Fibroblast of gingiva (primary cell): Measurements from ENCODE around the gene MLH1.
"Not testable (repeated sequence)": the region's sequence is repeated elsewhere in the genome, so short reads cannot be mapped to it uniquely, and the experiment has no call there.

Experiments used
- DNase-seq: peaks from one replicate; pipeline ENCODE4 v3.0.0-alpha.2; 2011; ENCODE audit warnings: low read depth

MLH1 gene

DNA sequence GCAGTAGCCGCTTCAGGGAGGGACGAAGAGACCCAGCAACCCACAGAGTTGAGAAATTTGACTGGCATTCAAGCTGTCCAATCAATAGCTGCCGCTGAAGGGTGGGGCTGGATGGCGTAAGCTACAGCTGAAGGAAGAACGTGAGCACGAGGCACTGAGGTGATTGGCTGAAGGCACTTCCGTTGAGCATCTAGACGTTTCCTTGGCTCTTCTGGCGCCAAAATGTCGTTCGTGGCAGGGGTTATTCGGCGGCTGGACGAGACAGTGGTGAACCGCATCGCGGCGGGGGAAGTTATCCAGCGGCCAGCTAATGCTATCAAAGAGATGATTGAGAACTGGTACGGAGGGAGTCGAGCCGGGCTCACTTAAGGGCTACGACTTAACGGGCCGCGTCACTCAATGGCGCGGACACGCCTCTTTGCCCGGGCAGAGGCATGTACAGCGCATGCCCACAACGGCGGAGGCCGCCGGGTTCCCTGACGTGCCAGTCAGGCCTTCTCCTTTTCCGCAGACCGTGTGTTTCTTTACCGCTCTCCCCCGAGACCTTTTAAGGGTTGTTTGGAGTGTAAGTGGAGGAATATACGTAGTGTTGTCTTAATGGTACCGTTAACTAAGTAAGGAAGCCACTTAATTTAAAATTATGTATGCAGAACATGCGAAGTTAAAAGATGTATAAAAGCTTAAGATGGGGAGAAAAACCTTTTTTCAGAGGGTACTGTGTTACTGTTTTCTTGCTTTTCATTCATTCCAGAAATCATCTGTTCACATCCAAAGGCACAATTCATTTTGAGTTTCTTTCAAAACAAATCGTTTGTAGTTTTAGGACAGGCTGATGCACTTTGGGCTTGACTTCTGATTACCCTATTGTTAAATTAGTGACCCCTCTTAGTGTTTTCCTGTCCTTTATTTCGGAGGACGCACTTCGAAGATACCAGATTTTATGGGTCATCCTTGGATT is at the start of gene MLH1:
MLH1 (plus strand) TSS at position 193 of the 958 bp plus-strand sequence; CDS start at position 223, 30 bp downstream.
- peak; percentile 100 for DNase-seq

DNA sequence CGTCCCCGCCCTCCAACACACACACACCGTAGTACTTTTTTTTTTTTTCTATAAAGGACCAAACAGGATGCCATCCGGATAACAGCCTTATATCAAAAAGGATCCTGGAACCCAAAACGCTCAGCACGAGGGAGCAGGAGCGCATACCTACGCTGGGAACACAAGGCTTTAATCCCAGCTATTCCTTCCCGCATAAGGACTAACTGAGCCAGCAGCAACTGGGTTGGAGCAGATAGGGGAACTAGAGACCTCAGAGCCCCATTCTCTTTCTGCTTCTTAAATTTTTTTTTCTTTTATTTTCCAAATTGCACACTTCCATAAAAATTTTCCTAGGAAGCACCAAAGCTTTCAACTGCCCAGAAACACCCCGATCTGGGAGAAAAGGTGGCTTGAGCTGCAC is 49.7 kb upstream of the MLH1 start:
- DNase-seq, result no peak

DNA sequence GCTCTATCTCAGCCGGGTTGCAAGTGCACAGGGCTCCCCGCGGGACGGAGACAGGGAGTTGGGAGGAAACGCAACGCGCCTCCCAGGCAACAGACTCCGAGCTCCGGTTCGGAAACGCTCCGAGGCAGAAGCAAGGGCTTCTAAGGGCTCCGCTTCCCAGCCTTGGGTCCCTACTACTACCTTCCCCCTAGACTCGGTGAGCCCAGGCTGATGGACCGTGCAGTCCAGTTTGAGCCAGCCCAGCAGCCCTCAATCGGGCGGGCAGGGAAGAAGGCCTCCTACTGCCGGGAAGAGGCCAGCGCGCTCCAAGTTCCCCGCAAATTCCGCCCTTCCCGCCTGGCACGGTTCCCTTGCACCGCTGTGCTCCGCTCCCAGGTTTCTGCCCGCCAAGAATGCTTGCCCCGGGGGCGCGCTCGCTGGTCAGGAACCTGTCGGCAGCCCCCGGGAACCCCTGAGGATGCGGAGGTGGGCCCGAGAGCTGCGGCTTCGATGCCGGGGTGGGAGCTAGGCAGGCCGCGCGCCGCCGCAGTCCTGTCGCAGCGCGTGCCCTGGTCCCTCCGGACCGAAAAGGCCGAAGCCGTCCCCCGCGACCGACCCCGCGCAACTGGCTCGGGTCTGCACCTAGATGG is 49.2 kb upstream of the MLH1 start:
- DNase-seq, result peak; percentile 56

DNA sequence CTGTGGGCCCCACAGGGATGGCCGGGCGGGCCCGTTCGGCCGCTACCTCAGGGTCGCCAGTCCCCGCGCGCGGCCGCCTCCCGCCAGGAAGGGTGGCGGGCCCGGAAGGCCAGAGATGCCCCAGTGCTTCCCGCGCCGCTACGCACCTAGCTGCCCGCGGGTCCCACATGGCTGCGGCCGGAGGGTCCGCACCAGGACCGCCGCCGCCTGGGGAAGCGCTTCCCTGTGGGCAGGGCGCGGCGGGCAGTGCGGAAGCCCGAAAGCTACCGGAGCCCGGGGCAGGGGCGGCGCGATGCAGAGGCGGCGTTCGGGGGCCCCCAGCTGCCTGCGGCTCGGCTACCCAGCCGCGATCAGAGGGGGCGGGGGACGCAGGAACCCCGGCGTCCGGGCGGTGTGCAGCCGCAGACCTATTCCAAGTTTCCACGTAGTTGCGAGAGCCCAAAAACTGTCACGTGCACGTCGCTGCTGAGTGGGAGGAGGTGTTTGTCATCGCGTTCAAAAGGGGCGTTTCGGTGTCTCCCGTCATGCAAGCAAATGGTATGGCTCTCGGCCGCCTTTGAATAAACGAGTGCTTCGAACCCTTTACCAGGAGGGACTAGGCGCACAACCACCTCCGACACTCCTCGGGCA is 48.6 kb upstream of the MLH1 start, which contains the start of gene TRANK1:
TRANK1 (minus strand) TSS at position 414 of the 630 bp plus-strand sequence; CDS start at position 169, 245 bp downstream.
- peak; percentile 69 for DNase-seq

DNA sequence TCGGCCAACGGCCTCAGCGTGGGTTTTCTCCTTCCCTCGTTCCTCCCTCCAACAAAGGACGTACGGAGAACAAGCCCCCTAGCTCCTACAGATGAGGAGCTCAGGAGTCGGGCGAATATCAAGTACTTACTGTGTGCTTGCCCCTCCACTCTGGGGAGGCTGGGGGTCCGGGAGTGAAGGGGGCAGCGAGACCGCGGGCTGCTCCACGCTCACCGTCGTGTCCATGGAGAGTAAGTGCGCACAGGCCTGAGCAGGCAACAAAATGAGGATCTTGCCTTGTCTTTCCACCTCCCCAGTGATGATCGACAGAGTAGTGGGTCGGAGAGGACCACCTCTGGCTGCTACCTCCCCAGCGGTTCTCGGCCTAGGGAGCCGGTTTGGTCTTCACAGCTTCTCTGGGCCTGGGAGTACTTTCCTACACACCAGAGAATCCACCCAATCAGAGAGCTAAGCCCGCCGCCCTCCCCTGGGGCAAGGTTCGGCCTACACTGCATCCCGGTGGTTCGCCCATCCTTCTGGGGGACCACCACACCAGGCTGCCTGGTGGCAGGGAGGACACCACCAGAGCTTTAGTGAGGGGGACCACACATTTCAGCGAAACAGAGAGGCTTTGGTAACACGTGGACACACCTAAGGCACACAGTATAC is 47.9 kb upstream of the MLH1 start:
- no peak for DNase-seq

DNA sequence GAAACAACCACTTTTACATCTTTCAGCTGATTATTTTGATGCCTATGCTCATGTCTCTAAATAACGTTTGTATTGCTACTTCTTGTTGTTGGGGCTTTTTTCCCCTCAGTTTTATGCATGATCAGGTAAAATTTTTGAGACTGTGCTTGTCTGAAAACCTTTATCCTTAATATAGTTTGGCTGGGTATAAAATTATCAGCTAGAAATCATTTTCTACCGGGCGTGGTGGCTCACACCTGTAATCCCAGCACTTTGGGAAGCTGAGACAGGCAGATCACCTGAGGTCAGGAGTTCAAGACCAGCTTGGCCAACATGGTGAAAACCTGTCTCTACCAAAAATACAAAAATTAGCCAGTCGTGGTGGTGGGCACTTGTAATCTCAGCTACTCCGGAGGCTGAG is 45.5 kb upstream of the MLH1 start:
- not testable (repeated sequence) for DNase-seq

DNA sequence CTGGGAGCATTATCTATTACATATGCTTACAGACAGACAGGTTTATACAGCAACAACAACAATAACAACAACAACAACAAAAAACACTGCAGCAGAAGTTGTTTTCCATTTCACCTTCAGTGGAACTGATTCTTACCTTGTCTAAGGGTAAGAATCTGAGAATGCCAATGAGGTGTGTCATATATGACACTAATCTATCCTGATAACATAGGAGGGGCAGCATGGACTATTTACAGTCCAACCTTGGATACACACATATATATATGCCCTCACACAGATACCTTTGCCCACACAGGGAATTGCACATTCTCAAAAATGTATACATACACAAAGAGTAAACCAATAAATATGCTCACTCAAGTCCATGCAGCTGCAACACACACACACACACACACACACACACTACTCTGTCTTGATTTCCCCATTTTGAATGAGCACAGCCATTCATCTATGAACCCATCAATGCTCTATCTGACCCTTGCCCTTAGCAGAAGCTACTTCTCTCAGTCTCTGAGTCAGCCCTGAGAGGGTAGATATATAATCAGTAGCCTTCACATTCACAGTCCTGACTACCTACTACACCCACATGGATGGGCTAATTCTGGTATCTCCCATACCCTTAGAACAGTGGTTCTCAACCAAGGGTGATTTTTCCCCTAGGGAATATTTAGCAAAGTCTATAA is 38.7 kb upstream of the MLH1 start:
- no peak for DNase-seq

DNA sequence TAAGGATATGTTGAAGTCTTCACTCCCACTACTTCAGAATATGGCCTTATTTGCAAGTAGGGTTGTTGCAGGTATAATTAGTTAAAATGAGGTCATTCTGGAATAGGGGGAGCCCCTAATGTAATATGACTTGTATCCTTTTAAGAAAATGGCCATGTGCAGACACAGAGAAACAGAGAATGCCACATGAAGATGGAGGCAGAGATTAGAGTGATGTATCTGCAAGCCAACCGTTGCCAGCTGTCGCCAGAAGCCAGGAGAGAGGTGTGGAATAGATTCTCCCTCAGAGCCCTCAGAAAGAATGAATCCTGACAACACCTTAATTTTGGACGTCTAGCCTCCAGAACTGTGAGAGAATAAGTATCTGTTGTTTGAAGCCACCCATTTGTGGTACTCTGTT is 37.2 kb upstream of the MLH1 start:
- no peak for DNase-seq

DNA sequence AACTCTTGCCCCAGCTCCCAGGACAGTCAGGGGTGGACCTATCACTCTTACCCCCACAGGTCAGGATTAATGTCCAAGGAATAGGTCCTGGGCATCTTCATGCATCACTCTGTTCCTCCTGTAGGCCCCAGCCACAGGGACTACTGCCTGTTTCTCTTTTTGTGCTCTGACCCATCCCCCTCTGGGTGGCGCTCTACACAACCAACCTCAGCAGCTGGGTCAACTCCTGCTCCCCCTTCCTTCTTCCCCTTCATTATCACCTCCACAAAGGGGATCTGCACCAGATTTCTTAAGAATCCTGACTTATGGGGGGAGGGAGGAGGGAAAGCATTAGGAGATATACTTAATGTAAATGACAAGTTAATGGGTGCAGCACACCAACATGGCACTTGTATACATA is 36.3 kb upstream of the MLH1 start:
- DNase-seq, result no peak

DNA sequence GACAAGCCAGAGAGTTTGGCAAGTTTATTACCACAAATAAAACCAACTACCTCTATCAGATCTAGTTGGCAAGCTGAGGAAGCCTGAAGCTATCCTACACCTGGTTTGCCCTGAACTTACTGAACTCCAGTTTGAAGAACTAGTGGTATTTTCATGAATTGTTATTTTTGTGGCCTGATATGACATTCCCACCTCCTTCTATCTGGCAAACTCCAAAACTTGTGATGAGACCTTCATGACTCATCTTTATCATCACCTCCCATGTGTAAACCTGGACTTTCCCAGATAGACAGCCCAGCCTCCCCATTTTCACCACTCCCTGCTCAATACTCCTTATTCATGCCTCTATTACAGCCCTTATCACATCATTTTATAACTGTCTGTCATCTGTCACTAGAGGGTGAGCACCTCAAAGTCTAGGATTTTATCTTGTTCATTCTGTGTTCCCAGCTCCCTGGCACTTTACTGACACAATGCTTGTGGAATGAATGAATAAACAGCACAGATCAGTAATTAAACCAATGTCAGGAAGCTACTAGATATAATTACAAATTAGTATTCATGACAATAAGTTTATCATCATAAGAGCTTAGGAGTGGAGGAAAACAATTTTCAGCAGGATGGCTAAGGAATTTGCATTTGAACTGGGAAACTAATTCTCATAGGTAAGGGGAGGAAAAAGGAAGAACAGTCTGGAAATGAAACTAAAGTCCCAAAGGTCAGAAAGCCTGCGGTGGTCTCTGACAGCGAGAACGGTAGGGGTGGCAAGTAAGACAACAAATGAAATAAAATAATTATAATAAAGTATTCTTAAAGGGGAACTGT is 35.2 kb upstream of the MLH1 start:
- DNase-seq, result no peak

DNA sequence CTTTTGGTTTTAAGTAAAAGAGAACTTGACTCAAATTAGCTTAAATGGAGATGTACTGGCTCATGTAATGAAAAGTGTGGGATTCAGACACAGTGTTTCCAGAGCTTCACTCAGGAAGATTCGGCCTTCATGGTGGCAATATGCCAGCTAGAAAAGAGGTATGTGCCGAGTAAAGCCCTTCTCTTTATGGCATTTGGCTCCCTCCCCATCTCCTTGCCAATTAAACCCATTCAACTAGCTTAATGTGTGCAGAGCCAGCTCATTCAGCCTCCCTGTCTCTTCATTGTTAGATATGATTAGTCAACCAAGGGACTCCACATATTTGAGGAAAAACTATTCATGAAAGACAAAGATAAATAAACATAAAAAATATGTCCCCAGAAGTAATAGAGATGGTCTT is 33.5 kb upstream of the MLH1 start:
- no peak for DNase-seq

DNA sequence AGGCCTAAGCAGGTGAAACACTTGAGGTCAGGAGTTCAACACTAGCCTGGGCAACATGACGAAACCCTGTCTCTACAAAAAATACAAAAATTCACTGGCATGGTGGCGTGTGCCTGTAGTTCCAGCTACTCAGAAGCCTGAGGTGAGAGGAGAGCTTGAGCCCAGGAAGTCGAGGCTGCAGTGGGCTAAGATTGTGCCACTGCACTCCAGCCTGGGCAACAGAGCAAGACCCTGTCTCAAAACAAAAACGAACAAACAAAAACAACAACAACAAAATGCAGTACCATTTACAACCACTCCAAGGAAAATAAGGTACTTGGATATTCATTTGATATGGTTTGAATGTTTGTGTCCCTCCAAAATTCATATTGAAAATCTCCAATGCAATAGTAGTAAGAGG is 32.8 kb upstream of the MLH1 start:
- DNase-seq, result no peak

DNA sequence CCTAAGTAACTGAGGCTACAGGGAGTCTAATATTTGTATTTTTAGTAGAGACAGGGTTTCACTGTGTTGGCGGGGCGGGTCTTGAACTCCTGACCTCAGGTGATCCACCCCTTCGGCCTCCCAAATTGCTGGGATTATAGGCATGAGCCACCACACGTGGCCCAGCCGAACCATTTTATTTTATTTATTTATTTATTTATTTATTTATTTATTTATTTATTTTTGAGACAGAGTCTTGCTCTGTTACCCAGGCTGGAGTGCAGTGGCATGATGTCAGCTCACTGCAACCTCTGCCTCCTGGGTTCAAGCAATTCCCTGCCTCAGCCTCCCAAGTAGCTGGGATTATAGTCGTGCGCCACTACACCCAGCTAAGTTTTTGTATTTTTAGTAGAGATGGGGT is 30.3 kb upstream of the MLH1 start:
- not testable (repeated sequence) for DNase-seq

DNA sequence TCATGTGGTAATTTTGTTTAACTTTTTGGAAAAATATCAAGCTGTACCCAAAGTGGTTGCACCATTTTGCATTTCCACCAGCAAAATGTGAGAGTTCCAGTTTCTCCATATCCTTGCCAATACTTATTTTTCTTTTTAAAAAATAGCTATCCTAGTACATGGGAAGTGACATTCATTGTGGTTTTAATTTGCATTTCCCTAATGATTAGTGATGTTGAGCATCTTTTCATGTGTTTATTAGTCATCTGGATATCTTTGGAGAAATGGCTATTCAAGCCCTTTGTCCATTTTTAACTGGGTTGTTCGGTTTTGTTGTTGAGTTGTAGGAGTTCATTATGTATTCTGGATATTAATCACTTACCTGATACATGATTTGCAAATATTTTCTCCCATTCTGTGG is 29.0 kb upstream of the MLH1 start:
- no peak for DNase-seq

DNA sequence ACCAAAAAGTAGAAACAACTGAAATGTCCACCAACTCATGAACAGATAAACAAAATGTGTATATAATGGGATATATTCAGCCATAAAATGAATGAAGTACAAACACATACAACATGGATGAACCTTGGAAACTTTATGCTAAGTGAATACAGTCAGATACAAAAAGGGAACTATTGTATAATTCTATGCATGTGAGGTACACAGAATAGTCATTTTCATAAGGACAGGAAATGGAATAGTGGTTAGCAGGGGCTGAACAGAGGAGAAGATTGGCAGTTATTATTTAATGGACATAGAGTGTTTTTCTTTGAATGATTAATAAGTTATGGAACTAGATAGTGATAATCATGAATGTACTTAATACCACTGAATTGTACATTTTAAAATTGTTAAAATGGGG is 28.5 kb upstream of the MLH1 start:
- no peak for DNase-seq

DNA sequence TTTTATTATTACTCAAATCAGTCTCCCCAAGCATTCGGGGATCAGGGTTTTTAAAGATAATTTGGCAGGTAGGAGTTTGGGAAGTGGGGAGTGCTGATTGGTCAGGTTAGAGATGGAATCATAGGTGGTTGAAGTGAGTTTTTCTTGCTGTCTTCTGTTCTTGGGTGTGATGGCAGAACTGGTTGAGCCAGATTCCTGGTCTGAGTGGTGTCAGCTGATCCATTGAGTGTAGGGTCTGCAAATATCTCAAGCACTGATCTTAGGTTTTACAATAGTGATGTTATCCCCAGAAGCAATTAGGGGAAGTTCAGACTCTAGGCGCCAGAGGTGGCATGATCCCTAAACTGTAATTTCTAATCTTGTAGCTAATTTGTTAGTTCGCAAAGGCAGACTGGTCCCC is 27.9 kb upstream of the MLH1 start:
- no peak for DNase-seq

DNA sequence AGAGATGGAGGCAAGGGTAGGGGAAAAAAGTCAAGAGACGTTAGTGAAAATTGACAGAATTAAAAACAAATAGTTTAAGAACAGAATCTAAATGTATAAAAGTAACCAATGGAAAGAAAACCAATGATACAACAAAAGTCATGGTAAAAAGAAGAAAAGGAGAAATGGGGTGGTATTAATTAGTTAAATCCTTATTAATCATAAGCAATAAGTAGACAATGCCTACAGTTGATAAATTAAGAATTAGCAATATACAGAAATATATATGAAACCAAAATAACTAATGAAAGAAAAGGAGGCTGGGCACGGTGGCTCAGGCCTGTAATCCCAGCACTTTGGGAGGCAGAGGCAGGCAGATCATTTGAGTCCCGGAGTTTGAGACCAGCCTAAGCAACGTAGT is 24.2 kb upstream of the MLH1 start:
- DNase-seq, result no peak

DNA sequence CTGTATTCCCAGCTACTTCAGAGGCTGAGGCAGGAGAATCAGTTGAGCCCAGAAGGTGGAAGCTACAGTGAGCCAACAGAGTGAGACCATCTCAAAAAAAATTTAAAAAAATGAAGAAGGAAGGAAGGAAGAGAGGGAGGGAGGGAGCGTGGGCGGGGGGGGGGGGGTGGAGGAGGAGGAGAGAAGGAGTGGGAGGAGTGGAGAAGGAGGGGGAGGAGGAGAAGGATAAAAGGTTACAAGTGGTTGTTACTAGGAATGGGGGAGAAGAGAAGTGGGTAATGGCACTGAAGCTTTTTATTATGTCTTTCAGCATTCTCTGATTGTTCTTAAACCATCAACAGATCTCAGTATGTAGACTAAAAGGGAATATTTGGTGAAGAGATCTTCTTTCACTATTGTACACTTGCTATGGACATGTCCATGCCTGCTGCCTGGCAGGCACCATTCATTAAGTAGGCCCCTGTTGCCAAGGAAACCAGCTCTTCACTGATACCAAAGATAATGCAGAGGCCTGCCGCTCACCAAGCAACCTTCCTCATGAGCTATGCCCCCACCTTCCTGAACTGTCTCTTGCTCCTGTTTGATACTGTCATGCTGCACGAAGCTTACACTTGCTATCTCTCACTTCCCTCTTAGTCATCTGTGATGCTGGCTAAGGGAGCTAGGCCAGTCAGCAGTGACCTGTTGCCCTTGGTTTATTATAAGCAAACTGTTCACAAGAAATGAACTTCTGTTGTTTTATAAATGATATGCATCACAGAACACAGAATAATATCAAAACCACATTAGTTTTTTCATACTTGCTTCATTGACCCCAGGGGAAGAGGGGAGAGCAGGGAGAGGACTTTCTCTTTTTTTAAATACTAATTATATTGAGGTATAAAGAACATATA is 23.5 kb upstream of the MLH1 start:
- DNase-seq, result peak; percentile 8

DNA sequence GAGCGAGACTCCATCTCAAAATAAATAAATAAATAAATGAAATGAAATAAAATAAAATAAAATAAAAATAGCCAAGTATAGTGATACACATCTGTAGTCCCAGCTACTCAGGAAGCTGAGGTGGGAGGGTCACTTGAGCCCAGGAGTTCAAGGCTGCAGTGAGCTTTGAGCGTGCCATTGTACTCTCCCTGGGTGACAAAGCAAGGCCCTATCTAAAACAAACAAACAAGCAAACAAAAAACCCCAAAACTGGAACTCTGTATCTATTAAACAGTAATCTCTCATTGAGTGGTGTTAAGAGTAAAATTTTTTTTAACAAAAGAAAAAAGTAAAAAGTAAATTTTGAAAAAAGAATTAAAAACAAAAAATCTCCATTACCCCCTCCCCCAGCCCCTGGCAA is 21.2 kb upstream of the MLH1 start:
- no peak for DNase-seq

DNA sequence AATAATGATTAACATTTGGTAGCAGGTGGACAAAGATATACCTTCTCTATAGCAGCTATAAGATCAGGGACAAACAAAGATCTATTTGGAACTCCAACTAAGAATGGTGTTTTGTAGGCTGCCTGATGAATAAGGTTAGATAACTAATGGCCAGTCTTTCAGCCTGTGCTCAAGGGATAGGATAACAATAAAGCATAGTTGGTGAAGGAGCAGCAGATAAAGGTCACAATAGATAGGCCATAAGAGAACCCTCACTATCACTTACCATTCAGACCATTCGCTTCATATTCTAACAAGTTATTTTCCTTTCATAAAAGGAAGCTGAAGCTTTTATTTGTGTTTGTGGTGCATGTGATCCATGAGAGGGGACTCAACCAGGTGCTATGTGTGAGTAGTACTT is 20.2 kb upstream of the MLH1 start:
- no peak for DNase-seq
